CD4-positive, alpha-beta T cell treated with Interleukin-4 for 4 hours (primary cell): ENCODE data around the gene NTN1.

ENCODE experiments used
- DNase-seq: peaks from one replicate; pipeline ENCODE4 v3.0.0-alpha.2; 2020

NTN1 gene

DNA sequence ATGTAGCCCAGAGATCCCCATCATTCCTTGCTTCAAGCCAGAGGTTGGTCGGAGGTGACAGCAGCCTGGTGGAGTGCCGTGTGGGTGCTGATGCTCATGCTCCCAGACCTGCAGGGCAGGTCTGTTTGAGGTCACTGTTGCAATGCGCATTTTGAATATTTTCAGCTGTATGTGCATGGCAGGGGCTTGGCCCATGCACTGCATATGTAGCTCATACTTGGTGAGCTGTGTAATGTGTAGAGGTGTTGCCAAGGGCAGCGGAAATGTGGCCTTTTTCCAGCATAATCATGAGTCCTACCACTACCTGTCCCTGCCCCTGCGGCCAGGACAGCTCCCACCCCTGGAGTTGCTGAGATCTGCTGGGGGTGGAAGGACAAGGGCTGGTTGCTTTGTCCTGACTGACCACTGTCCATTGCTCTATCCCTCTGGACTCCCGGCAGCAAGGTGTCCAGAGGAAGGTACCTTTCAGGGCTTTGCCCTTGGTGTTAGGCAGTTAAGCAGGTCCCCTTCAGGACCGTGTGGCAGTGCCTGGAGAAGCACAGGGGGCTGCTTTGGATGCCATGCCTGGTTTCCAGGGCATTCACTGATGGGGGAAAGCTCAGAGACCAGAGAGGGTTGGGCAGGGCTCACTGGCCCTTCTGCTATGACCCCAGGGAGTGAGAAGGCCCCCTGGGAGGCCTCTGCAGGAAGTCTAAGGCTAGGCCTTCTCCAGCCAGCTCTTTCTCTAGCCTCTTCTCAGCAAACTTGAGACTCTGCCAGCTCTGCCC is 215.2 kb downstream of the NTN1 start:
- DNase-seq: no peak

DNA sequence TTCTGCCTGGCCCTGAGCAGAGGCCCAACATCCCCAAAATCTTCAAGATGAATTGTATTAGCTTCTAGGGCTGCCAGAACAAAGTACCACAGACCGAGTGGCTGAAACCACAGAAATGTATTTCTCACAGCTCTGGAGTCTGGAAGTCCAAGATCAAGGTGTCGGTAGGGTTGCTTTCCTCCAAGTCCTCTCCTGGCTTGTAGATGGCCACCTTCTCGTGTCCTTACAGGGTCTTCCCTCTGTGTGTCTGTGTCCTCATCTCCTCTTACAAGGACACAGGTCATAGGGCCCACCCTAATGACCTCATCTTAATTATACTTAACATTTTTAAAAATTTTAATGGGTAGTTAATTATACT is 215.7 kb downstream of the NTN1 start:
- DNase-seq: no peak

DNA sequence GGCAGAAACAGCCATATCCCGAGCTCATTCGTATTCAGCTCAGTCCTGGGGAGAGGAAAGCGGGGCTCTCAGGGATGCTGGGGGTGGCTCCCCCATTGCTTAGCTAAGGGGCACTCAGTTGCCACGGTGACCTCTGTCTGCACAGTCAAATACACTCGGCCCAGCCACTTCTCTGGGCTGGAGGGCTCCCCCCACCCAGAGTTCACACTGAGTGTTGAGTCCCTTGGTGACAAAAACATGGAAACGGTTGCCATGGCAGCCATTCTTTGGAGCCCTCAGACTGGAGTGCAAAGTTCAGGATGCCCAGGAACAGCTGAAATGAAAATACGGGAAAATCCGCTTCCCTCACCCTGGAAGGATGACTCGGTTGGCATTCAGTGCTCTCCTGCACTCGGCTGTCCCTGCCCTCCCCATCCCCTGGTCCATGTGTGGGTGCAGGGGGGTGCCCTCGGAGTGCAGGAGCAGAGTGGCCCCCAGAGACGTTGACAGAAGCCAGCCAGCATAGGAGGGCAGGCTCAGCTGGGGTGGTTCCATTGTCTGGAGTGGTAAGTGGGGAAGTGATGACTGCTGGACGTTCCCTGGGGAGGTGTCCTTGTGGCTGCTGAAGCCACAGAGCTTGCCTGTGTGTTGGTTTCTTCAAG is 216.5 kb downstream of the NTN1 start:
- DNase-seq: no peak

- DNase-seq: no peak
Measured at GRCh38 chr17:9238340-9239245, 217.3 kb downstream of the NTN1 start.

DNA sequence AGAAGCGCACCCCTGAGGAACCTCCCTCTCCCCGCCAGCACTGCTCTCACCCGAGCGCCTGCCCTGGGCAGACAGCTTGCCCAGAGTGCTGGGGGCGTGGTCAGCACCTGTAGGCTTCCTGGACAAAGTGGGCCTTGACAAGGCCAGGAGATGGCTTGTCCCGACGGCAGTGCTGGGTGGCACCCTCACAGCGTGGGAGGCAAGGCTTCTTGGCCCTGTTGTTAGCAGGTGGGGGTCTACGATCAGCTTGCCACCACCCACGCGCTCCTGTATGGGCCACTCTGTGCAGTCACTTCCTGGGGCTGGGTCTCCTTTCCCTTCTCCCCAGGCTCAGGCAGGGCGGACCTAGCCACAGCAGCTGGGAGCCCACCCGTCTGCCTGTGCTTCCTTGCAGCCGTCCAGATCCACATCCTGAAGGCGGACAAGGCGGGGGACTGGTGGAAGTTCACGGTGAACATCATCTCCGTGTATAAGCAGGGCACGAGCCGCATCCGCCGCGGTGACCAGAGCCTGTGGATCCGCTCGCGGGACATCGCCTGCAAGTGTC is 218.0 kb downstream of the NTN1 start:
- DNase-seq: no peak

GRCh38 chr17:9239793-9240658 is 218.7 kb downstream of the NTN1 start:
- peak; percentile 70 for DNase-seq

DNA sequence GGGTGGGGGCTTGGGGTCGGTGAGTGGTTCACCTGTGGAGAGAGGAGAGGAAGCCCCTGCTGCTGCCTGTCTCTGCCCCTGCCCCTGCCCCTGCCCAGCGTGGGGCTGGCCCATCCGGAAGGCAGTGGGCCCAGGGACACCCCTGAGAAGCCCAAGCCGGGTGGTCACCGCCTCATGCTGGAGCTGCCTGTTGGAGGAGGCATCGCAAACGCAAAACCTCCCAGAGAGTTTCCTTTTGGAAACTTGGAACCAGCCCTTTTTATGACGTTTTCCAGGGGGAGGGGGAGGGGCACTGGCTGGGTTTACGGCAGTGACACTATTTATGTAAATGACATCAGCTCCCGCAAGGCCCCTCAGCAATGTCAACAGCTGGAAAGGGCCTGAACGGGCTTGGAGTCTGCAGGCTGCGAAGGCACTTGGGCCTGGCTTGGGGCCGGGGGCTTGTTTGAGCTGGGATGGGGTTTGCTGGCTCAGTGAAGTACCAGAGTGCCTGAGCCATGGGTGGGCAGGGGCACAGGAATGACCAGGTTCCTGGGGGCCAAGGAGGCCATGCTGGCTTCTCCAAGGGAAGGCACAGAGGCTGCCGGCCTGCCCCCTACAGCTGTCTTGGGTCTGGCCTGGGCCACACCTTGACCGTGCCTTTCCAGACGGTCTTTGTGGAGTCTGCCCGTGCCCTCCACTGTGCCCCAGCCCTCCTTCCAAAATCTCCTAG is 219.5 kb downstream of the NTN1 start:
- no peak for DNase-seq

- no peak for DNase-seq
Measured at GRCh38 chr17:9241371-9241712, 220.0 kb downstream of the NTN1 start.

GRCh38 chr17:9241774-9242496 is 220.6 kb downstream of the NTN1 start:
- no peak for DNase-seq

GRCh38 chr17:9242497-9242881 is 221.2 kb downstream of the NTN1 start:
- DNase-seq: no peak

GRCh38 chr17:9242983-9243382 is 221.7 kb downstream of the NTN1 start:
- no peak for DNase-seq

- no peak for DNase-seq
Measured at GRCh38 chr17:9244066-9245052, 223.0 kb downstream of the NTN1 start.

GRCh38 chr17:9247401-9247938 is 226.2 kb downstream of the NTN1 start:
- DNase-seq: no peak

DNA sequence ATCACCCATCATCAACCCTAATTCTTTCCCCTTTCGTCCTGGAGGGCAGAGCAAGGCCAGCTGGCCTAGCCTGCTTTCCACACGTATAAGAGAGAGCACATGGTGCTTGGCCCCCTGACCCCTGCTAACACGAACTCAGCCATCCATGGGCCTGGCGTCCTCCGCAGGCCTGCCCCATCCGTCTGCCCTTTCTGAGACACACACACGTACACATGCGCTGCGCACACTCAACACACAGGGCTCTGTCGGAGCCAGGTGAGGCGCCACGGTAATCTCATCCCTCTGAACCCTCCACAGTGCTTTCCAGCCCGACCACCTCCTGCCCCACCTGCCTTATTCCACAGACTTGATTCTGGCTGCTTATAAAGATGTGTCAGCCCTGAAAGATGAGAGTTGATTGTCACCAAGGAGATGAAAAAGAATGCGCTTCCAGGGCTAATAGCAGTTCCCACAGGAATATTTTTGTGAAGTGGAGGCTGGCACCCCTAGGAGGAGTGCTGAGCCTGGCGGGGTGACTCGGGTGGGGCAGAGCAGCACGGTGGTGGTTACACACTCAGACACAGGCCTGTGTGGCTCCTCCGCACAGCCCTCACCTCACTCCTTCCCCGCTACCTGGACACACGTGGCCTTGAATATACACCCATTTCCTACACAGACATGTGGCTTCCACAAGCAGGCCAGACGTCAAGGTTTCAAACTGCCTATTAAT is 228.1 kb downstream of the NTN1 start:
- DNase-seq: no peak

GRCh38 chr17:9251273-9251672 is 230.0 kb downstream of the NTN1 start:
- DNase-seq: no peak

GRCh38 chr17:9253308-9253707 is 232.0 kb downstream of the NTN1 start:
- DNase-seq: no peak

DNA sequence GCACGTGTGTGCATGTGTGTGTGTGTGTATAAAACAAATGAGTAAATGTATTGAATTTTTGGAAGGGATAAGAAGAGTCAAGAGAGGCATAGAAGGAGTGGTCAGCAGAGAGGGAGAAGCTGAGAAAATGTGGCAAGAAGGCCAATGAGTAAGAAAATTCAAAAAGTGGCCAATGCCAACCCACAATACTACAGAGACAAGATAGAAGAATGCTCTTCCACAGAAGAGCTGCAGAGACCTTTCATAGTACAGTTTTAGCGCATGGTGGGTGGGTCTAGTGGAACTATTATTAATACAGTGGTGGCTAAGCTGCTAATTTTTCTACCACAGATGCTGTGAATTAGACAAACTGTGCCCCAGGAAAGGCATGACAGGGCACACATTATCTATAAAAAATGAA is 233.5 kb downstream of the NTN1 start:
- no peak for DNase-seq

DNA sequence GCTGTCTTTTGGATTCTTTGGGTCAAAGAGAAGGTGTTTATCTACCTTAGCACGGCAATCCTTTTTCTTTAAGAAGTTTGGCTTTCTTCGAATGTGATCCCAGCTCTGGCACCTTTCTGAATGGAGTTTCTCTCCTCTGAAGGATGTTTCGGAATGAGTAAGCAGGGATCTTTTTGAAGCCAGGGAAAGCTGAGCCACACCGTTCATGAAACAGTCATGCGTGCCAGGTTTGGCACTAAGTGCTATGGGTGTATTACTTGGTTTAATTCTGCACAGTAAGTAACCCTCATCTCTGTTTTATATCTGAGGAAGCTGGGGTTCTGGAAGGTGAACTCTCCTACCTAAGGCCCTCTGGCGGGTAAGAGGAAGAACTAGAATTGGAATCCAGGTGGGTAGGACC is 234.5 kb downstream of the NTN1 start:
- no peak for DNase-seq

- DNase-seq: no peak
Measured at GRCh38 chr17:9256361-9256750, 235.0 kb downstream of the NTN1 start.
